SJCRH30 (cell line): ENCODE measurements around the gene CPTP. TPM values are rescaled to one million over a fixed set of nuclear protein-coding genes. Genes with fewer than 3 reads are reported as not detected.
A peak's percentile ranks its signal among the peaks of the same experiment; 100 is the strongest.

ENCODE experiments used
- DNase-seq, 2 experiments: peaks; one replicate each; pipeline ENCODE4 v3.0.0-alpha.2; 2015 to 2020
- H3K27ac ChIP-seq: fragments of 250-450 bp; sonication (Bioruptor Pico); 2 replicates; pipeline ENCODE4 v1.5.1; 2020; ENCODE audit warnings: mild to moderate bottlenecking, moderate library complexity
- H3K27me3 ChIP-seq: fragments of 250-450 bp; sonication (Bioruptor Pico); 2 replicates; pipeline ENCODE4 v1.5.1; 2020; ENCODE audit warnings: mild to moderate bottlenecking, moderate library complexity
- H3K36me3 ChIP-seq: fragments of 250-450 bp; sonication (Bioruptor Pico); 2 replicates; pipeline ENCODE4 v1.5.1; 2020; ENCODE audit warnings: mild to moderate bottlenecking, moderate library complexity
- H3K4me1 ChIP-seq: fragments of 250-450 bp; sonication (Bioruptor Pico); 2 replicates; pipeline ENCODE4 v1.5.1; 2020; ENCODE audit warnings: mild to moderate bottlenecking, moderate library complexity
- H3K4me3 ChIP-seq: fragments of 250-450 bp; sonication (Bioruptor Pico); 2 replicates; pipeline ENCODE4 v1.5.1; 2020; ENCODE audit warnings: mild to moderate bottlenecking, moderate library complexity
- H3K9me3 ChIP-seq: fragments of 250-450 bp; sonication (Bioruptor Pico); replicated peaks from 2 replicates; pipeline ENCODE4 v1.5.1; 2020; ENCODE audit warnings: mild to moderate bottlenecking, moderate library complexity
- total RNA-seq: library from RNA; depleted of rRNA; stranded (reverse); fragments of >200 nt; shearing (Covaris generic); gene quantifications from 2 replicates; pipeline ENCODE4 v1.2.3, GENCODE V29; 2014

CPTP gene
- total RNA-seq, 1 experiment from 2014 or later, result 22.1 TPM

DNA sequence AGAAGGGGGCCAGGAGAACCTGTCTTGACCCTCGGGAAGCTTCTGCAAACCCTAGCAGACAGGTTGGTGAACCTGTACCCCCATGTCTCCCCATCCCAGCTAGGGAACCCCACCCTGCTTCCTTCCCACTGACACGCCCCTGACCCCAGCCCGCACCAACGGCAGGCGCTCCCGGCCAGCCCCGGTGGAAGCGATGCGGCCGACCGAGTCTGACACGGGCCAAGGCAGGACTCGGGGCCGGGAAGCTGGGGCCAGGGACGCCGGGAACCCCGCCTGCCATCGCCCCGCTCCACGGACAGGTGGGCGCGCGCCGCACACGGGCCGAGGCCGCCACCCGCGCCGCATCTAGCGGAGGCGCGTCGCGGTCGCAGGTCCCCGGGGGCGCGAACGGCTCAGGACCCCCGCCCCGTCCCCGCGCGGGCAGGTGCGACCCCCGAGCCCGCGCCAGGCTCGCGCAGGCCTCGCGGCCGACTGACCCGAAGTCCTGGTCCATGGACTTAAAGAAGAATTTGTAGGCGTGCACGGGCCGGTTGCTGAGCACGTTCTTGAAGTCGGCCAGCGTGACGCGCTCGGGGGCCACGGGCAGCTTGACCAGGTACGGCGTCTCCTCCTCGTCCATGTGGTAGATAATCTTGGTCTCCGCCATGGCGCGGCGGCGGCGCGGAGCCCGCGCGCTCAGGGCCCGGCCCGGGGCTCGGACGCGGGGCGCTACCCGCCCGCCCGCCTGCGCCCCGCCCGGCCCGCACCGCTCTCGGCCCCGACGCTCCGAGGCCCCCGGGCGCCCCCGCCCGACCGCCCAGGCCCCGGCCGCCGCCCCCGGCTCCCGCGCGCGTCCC lies 24.0 kb downstream of the CPTP start:
- Histone ChIP-seq H3K9me3 (no peaks in the 10 kb centered on the region), H3K4me3 (peak overlapping the region; percentile 78), H3K4me1 (peaks cover 23% of the 10 kb centered on the region), H3K36me3 (no peaks in the 10 kb centered on the region), H3K27me3 (no peaks in the 10 kb centered on the region), H3K27ac (no peak overlapping the region)
- DNase-seq, result peak in 1 of 2 experiments; percentile 41

DNA sequence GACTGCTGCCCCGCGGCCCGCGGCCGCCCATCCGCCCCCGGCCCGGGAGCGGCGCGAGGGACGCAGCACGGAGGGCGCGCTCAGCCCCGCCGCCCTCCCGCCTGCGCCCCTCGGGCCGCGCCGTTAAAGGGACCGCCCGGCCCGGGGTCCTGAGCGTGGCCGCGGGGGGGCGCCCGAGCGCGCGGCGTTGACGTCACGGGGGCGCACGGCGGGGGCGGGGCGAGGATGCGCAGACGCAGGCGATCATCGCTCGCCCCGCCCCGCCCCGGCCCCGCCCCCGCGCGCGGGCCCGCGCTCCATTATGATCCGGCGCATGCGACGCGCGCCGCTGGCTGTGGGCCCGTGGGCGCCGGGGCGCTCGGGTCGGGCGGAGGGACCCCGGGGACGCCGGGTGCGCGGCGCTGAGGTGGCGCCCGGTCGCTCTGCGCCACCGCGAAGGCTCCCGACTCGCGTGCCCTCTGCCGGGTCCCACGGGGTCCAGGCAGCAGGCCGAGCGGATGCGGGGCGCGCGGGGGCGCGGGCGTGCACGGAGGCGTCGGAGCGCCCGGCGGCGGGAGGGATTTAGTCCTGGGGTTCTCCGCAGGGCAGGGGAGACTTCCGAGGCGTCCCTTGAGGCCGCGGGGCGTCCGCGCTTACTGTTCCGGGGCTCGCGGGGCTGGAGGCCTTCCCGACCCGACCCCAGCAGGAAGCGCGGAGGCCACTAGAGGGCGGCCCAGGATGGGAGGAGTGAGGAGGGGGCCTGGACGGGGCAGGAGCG lies 24.8 kb downstream of the CPTP start, which contains the start of gene DVL1:
DVL1 (minus strand) TSS at position 163 of the 757 bp plus-strand sequence. CDS start 353 bp downstream, outside the sequence.
- Histone ChIP-seq H3K36me3 (no peaks in the 10 kb centered on the region), H3K4me1 (peaks cover 24% of the 10 kb centered on the region), H3K27ac (peak within 1 kb of the TSS; percentile 42; the same call in 1 of the 2 replicates), H3K4me3 (peak within 1 kb of the TSS; percentile 93), H3K27me3 (no peaks in the 10 kb centered on the region), H3K9me3 (no peaks in the 10 kb centered on the region)
- peak; percentile 81 to 82 for DNase-seq

DNA sequence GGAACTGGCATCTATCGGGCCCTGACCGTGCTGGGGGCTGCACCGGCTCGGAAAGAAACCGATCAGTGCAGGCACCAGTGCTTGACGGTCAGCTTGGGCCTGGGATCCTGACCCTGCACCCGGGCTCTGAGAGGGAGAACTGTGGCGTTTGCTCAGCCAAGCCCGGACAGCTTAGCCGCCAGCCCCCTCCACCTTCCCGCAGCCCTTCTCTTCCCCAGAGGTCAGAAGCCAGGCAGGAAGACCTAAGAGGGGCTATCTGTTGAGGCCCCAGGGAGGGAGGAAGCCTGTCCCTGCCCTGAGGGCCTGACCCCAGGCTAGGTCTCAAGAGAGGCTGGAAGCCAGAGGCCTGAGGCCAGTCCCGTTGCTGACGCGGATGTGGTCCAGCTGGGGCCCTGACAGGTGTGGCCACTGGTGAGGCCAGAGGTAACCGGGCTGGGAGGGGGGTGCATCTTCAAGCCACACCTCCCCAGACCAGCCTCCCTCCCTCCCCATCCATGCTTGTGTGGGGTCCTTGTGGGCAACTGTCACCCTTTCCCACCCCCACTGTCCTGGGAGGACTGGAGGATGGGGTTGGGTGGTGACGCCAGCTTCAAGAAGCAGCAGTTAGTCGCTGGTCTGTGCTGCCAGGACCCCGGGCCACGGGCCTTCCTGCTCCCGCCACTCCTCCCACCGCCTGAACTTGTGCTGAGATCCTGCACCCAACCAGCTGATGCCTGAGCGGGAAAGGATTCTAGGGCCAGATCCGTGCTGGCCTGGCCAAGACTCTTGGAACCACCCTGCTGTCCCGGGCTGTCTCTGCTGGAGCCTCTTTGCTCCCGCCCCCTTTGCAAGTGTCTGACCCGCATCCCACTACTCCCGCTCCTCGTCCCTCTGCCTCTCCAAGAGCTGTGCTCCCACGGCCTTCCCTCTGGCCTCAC lies 27.2 kb downstream of the CPTP start:
- H3K4me1 ChIP-seq, result peaks cover 24% of the 10 kb centered on the region
- H3K36me3 ChIP-seq, result no peaks in the 10 kb centered on the region
- no peak overlapping the region for H3K4me3 ChIP-seq
- no peaks in the 10 kb centered on the region for H3K27me3 ChIP-seq
- peak in 1 of 2 experiments; percentile 54 for DNase-seq
- H3K9me3 ChIP-seq, result no peaks in the 10 kb centered on the region
- H3K27ac ChIP-seq, result no peak overlapping the region

- no peaks in the 10 kb centered on the region for H3K9me3 ChIP-seq
- H3K27me3 ChIP-seq, result no peaks in the 10 kb centered on the region
- H3K4me3 ChIP-seq, result no peak overlapping the region
- H3K36me3 ChIP-seq, result no peaks in the 10 kb centered on the region
- DNase-seq, result no peak
- peaks cover 27% of the 10 kb centered on the region for H3K4me1 ChIP-seq
- no peak overlapping the region for H3K27ac ChIP-seq
These were observed 28.3 kb downstream of the CPTP start for GRCh38 chr1:1352786-1353388.

DNA sequence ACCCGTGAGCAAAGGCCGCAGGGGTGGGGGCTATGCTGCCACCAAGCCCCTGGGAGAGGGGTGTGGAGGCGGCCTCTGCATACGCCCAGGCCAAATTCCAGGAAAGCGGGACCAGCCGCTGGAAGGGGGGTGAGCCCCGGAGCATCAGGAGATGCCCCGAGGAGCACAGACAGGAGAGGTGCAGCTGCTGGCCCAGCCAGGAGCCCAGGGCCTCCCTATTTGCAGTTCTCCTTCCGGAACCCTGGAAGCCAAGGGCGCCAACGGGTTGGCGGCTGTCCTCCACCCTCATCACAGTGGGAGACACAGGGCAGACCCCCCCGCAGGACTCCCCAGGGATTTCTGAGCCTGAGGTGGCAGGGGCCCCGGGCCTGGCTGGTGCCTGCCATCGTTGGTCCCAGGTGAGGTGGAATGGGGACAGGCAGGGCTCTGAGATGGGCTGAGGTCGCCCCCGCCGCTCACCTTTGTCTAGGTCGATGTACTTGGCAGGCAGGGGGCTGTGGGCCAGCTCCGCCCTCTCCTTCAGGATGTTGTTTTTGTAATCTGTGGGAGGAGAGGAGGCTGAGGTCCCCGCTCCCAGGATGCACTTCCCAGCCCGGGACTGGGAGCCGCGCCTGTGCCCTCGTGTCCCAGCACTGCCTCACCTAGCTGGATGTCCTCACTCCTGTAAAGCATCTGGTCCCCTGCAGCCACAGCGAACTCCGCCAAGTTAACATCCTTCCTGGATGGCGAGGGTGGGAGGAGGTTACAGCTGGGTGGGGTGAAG lies 29.0 kb downstream of the CPTP start:
- no peaks in the 10 kb centered on the region for H3K27me3 ChIP-seq
- no peak for DNase-seq
- H3K4me1 ChIP-seq, result peaks cover 28% of the 10 kb centered on the region
- no peaks in the 10 kb centered on the region for H3K36me3 ChIP-seq
- H3K4me3 ChIP-seq, result no peak overlapping the region
- H3K27ac ChIP-seq, result no peak overlapping the region
- H3K9me3 ChIP-seq, result no peaks in the 10 kb centered on the region

DNA sequence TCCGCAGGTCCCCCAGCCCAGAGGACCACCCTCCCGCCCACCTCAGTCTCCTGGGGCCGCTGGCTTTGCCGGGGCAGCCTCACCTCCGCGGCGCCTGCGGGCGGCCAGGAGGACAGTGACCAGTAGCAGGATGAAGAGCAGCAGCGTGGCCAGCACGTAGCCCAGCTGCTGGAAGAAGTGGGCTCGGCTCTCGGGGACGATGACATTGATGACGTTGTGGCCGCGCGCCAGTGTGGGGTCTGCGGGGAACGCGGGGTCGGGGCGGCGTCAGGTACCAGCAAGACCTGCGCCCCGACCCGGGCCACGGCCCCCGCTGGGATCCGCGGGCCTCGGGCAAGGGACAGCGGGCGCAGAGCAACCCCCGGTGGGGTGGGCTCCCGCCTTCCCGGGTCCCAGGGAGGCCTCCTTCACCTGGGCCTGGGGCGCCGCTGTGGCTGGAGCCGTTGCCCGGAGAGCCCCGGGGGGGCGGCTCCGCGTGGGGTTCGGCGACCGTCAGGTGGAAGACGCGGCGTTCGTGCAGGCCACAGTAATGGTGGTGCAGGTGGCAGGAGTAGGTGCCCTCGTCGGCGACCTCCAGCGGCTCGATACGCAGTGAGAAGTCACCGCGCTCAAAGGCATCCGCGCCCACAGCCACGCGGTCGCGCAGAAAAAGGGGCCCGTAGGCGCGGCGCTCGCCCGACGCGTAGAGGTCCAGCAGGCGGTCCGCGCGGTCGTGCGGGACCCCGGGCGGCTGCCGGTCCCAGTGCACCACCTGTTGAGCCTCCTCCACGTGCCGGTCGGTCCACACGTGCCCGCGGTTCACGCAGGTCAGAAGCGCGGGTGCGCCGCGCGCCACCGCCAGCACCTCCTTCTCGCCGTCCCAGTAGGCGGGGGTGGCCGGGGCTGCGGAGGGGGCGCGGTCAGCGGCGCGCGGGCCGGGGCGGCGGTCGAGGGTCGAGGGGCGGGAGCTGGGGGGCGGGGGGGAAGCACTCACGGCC lies 30.0 kb downstream of the CPTP start:
- Histone ChIP-seq H3K4me3 (no peak overlapping the region), H3K27me3 (no peaks in the 10 kb centered on the region), H3K36me3 (no peaks in the 10 kb centered on the region), H3K27ac (no peak overlapping the region), H3K4me1 (peaks cover 38% of the 10 kb centered on the region), H3K9me3 (no peaks in the 10 kb centered on the region)
- DNase-seq, result no peak

DNA sequence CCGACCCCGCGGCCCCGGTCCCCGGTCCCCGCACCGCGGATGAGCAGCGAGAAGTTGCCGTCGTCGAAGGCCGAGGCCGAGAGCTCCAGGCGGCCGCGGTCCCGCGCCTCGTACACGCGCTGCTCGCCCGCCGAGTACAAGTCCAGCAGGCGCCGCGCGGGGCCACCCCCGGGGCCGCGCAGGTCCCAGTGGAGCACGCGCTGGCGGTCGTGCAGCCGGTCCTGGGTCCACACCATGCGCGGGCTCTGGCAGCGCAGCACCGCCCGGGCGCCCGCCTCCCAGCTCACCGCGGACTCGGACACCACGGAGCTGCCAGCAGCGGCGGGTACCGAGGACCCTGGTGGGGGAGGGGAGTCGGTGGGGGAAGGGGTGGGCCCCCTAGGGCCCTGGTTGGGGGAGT lies 30.8 kb downstream of the CPTP start:
- H3K9me3 ChIP-seq, result no peaks in the 10 kb centered on the region
- peaks cover 46% of the 10 kb centered on the region for H3K4me1 ChIP-seq
- H3K27ac ChIP-seq, result no peak overlapping the region
- no peak for DNase-seq
- no peaks in the 10 kb centered on the region for H3K36me3 ChIP-seq
- no peak overlapping the region for H3K4me3 ChIP-seq
- no peaks in the 10 kb centered on the region for H3K27me3 ChIP-seq

DNA sequence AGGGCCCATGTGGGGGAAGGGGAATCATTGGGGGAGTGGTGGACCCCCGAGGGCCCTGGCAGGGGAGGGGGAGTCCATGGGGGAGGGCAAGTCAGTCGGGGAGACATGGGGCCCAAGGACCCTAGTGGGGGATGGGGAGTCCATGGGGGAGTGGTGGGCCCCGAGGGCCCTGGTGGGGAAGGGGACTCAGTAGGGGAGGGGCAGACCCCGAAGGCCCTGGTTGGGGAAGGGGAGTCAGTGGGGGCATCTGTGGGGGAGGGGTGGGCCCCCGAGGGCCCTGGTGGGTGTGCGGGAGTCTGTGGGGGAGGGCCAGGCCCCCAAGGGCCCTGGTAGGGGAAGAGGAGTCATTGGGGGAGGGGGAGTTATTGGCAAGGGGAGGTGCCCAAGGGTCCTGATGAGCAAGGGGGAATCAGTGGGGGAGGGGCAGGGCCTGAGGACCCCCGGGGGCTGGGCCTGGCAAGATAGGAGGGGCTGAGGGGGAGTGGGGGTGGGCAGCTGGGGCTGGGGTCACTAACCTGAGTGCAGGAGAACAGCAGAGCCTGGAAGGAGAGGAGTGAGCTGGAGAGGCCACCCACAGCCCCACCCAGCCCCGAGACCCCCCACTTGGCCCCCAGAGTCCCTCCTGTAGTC lies 31.7 kb downstream of the CPTP start:
- no peaks in the 10 kb centered on the region for H3K27me3 ChIP-seq
- no peak for DNase-seq
- H3K36me3 ChIP-seq, result no peaks in the 10 kb centered on the region
- no peaks in the 10 kb centered on the region for H3K9me3 ChIP-seq
- H3K27ac ChIP-seq, result no peak overlapping the region
- peaks cover 54% of the 10 kb centered on the region for H3K4me1 ChIP-seq
- no peak overlapping the region for H3K4me3 ChIP-seq

DNA sequence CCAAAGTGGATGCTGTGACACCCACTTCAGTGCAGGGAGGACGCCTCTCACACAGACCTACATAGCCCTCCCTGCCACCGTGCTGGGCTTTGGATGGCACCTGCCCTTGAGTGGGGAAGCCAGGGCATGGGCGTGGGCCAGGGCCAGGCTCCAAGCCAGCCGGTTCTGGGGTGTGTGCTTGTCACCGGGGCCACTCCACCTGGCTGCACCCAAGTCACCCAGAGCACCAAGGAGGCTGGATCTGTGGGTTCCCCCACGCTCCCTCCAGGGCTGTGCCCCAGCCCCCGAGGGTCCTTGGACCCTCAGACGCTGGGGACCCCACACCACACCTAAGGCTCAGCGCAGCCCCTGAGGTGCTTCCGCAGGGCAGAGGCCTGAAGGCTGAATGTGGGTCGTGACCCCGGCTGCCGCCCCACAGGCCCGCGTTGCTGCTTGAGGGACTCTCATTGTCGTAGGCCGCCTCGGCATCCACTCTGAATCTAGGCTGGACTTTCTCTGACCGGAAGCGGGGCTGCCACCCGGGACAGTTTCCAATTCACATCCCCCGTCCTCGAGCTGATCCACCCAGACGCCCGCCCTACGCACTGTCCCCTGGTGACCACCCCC lies 32.3 kb downstream of the CPTP start:
- no peaks in the 10 kb centered on the region for H3K36me3 ChIP-seq
- no peak for DNase-seq
- peaks cover 49% of the 10 kb centered on the region for H3K4me1 ChIP-seq
- H3K27me3 ChIP-seq, result no peaks in the 10 kb centered on the region
- no peaks in the 10 kb centered on the region for H3K9me3 ChIP-seq
- H3K4me3 ChIP-seq, result peak overlapping the region; percentile 52
- H3K27ac ChIP-seq, result no peak overlapping the region

DNA sequence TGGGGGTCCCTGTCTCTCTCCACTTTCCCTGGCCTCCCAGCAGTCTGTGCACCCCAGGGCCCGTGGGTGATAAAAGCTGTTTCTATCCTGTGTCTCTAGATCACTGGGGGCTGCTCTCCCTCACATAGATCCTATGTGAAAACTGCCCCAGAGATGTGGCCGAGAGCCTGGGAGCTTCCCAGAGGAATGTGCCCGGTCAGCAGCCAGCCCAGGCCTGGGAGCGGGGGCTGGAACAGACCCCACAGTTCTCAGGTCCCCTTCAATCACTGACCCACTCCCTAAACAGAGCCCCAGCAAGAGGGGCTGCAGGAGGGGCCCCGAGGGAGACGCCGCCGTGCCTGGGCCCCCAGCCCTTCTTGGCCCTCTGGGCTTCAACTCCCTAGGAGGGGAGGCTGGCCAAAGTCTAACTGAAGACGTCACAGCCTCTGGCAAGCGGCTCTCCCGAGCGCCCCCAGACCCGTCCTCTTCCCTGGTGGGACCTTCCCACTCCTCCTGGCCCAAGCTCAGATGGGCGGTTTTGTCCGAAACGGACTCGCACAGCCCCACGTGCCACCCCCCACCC lies 33.4 kb downstream of the CPTP start:
- Histone ChIP-seq H3K27me3 (no peaks in the 10 kb centered on the region), H3K9me3 (no peaks in the 10 kb centered on the region), H3K36me3 (no peaks in the 10 kb centered on the region), H3K4me1 (peaks cover 38% of the 10 kb centered on the region), H3K27ac (peak overlapping the region; percentile 87; the same call in 1 of the 2 replicates), H3K4me3 (peak overlapping the region; percentile 52)
- DNase-seq, result peak in 1 of 2 experiments; percentile 43

DNA sequence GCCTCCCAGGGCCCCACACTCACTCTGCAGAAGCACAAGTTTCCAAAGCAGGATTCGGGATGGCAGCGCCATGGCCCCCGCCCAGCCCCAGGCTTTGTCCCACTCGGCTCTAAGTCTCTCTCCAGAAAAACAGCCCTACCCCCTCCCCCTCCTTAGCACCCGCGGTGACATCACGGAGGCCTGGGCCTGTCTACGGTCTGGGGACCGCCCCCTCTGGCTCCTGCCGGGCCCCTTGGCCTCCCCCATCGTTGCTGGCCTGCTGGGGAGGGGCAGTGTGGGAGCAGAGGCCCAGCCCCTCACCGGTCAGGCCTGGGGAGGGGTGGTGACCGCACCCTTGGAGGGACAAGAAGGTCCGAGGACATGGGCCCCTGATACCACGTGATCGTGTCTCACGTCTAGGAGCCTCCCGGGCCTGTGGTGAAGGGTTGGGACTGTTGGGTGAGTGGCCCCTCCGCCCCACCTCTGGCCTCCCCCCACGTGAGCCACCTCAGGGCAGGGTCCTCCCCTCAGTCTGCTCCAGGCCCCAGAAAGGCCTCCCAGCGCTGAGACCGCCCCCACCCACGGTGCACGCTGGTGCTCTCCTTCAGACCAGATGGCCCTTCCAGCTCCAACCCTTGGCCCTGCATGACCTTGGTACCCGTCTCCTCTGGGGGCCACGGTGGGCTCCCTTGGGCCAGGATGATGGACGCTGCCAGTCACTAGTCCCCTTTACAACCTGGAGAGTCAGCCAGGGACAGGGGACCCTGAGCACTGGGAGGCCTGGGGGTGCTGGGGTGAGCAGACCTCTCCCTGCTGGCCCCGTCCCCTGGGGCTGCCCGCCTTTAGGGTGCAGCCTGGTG lies 34.0 kb downstream of the CPTP start, which contains the start of gene MXRA8:
MXRA8 (minus strand) TSS at position 123 of the 839 bp plus-strand sequence; CDS start at position 72, 51 bp downstream.
- Histone ChIP-seq H3K9me3 (no peaks in the 10 kb centered on the region), H3K4me1 (peaks cover 31% of the 10 kb centered on the region), H3K27ac (peak within 1 kb of the TSS; percentile 87), H3K36me3 (no peaks in the 10 kb centered on the region), H3K27me3 (no peaks in the 10 kb centered on the region), H3K4me3 (peak within 1 kb of the TSS; percentile 52)
- DNase-seq, result peak; percentile 64 to 68
